SK-N-SH treated with all-trans-retinoic acid at 6 μM for 48 hours (cell line): Measurements from ENCODE around the gene RABGAP1L.

Source experiments
- GLIS3 ChIP-seq: fragments of 250-450 bp; sonication (Bioruptor Pico); IDR thresholded peaks from 2 replicates; pipeline ENCODE4 v1.5.0; 2020; ENCODE audit warnings: mild to moderate bottlenecking, moderate library complexity
- OSR1 ChIP-seq: fragments of 250-450 bp; sonication (Bioruptor Pico); IDR thresholded peaks from 2 replicates; pipeline ENCODE4 v1.8.0; 2022; ENCODE audit warnings: moderate library complexity, mild to moderate bottlenecking, inconsistent platforms
- TCF4 ChIP-seq: fragments of 250-450 bp; sonication (Bioruptor Pico); IDR thresholded peaks from 2 replicates; pipeline ENCODE4 v1.8.0; 2021; ENCODE audit warnings: mild to moderate bottlenecking, moderate library complexity, borderline replicate concordance
- ZFP30 ChIP-seq: fragments of 450-650 bp; formaldehyde crosslinking; IDR thresholded peaks from 2 replicates; pipeline ENCODE4 v1.5.0; 2022; ENCODE audit warnings: mild to moderate bottlenecking, moderate library complexity
- ZNF70 ChIP-seq: fragments of 450-650 bp; formaldehyde crosslinking; IDR thresholded peaks from 2 replicates; pipeline ENCODE4 v1.5.0; 2020; ENCODE audit warnings: mild to moderate bottlenecking, moderate library complexity
- ZNF8 ChIP-seq: fragments of 450-650 bp; formaldehyde crosslinking; IDR thresholded peaks from 2 replicates; pipeline ENCODE4 v1.5.0; 2020; ENCODE audit warnings: mild to moderate bottlenecking, moderate library complexity

- TF ChIP-seq ZFP30 (CRISPR knock-in tag) (no peak), GLIS3 (CRISPR knock-in tag) (no peak), TCF4 (CRISPR knock-in tag) (no peak), ZNF70 (CRISPR knock-in tag) (no peak), OSR1 (CRISPR knock-in tag) (no peak), ZNF8 (CRISPR knock-in tag) (no peak)
Measured at GRCh38 chr1:174626031-174627025, 467.0 kb downstream of the RABGAP1L start.
